Loucy (cell line): ENCODE measurements around the gene EPHB1.

Source experiments
- EZH2phosphoT487 ChIP-seq: fragments of 200-600 bp; IDR thresholded peaks from 2 replicates; pipeline ENCODE4 v1.6.1; 2018; ENCODE audit warnings: antibody characterized with exemption, mild to moderate bottlenecking, moderate library complexity, borderline replicate concordance
- TF ChIP-seq, protein P1 (sequence below): fragments of 200-600 bp; sonication (generic); conservative IDR thresholded peaks from 2 replicates; pipeline ENCODE4 v1.5.1; 2014; ENCODE audit warnings: mild to moderate bottlenecking, antibody characterized with exemption, low read length

DNA sequence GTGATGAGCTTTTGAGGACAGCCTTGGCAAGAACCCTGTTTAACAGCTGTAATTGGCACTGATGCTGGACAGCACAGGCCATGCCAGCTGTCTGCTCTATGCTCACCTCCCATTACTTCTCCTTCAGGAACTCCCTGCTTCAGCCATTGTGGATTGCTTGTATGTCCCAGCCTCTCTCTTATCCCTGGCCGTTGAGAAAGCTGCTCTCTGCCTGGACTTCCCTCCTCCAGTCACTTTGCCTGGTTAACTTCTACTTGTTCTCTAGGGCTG is 444.5 kb downstream of the EPHB1 start:
- TF ChIP-seq, protein P1, sequence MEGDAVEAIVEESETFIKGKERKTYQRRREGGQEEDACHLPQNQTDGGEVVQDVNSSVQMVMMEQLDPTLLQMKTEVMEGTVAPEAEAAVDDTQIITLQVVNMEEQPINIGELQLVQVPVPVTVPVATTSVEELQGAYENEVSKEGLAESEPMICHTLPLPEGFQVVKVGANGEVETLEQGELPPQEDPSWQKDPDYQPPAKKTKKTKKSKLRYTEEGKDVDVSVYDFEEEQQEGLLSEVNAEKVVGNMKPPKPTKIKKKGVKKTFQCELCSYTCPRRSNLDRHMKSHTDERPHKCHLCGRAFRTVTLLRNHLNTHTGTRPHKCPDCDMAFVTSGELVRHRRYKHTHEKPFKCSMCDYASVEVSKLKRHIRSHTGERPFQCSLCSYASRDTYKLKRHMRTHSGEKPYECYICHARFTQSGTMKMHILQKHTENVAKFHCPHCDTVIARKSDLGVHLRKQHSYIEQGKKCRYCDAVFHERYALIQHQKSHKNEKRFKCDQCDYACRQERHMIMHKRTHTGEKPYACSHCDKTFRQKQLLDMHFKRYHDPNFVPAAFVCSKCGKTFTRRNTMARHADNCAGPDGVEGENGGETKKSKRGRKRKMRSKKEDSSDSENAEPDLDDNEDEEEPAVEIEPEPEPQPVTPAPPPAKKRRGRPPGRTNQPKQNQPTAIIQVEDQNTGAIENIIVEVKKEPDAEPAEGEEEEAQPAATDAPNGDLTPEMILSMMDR, result no peak
- no peak for TF ChIP-seq EZH2phosphoT487
